HL-60 (cell line): Measurements from ENCODE around the gene NDUFV1.
A peak's percentile ranks its signal among the peaks of the same experiment; 100 is the strongest.

ENCODE experiments used
- DNase-seq, 2 experiments: peaks; one replicate each; pipeline ENCODE4 v3.0.0-alpha.2; 2010 to 2020; ENCODE audit warnings: low read depth in 1 of 2, low spot score in 1 of 2
- H3K27ac ChIP-seq: fragments of 250-450 bp; sonication (Bioruptor Pico); replicated peaks from 2 replicates; pipeline ENCODE4 v1.5.1; 2020; ENCODE audit warnings: mild to moderate bottlenecking, moderate library complexity
- H3K27me3 ChIP-seq: fragments of 250-450 bp; sonication (Bioruptor Pico); 2 replicates; pipeline ENCODE4 v1.5.1; 2021; ENCODE audit warnings: mild to moderate bottlenecking, moderate library complexity; ENCODE audit not compliant: insufficient read depth, poor library complexity, severe bottlenecking
- H3K4me3 ChIP-seq: replicated peaks from 2 replicates; pipeline ENCODE4 v1.5.1; 2011; ENCODE audit warnings: mild to moderate bottlenecking, control low read depth, low read length; ENCODE audit not compliant: insufficient read depth
- CTCF ChIP-seq: IDR thresholded peaks from one replicate; pipeline ENCODE4 v1.5.1; 2011; ENCODE audit warnings: low read length, control low read depth, inconsistent platforms; ENCODE audit not compliant: insufficient read depth
- GABPA ChIP-seq: IDR thresholded peaks from 2 replicates; pipeline ENCODE4 v1.6.1; 2012; ENCODE audit warnings: low read depth
- POLR2AphosphoS5 ChIP-seq: IDR thresholded peaks from 2 replicates; pipeline ENCODE4 v1.6.1; 2012; ENCODE audit warnings: low read depth
- REST ChIP-seq: IDR thresholded peaks from 2 replicates; pipeline ENCODE4 v1.6.1; 2012; ENCODE audit warnings: low read depth; ENCODE audit not compliant: insufficient replicate concordance
- SPI1 ChIP-seq: IDR thresholded peaks from 2 replicates; pipeline ENCODE4 v1.6.1; 2012; ENCODE audit warnings: low read depth, mild to moderate bottlenecking, borderline replicate concordance

NDUFV1 gene

GRCh38 chr11:67572747-67573419 is 33.9 kb upstream of the NDUFV1 start:
- TF ChIP-seq SPI1 (no peak), REST (no peak), CTCF (peak; percentile 53)
- no peak overlapping the region for H3K4me3 ChIP-seq
- peak in 1 of 2 experiments; percentile 49 for DNase-seq

GRCh38 chr11:67574938-67575337 is 31.8 kb upstream of the NDUFV1 start:
- Histone ChIP-seq H3K27ac (no peak overlapping the region), H3K4me3 (no peak overlapping the region), H3K27me3 (no peaks in the 10 kb centered on the region)
- TF ChIP-seq GABPA = no peak
- no peak for TF ChIP-seq POLR2AphosphoS5
- no peak for TF ChIP-seq CTCF
- TF ChIP-seq SPI1 = no peak
- TF ChIP-seq REST = no peak
- no peak for DNase-seq

More at GRCh38 chr11:67572747-67573419, 33.9 kb upstream of the NDUFV1 start:
- H3K27me3 ChIP-seq = no peaks in the 10 kb centered on the region
- no peak overlapping the region for H3K27ac ChIP-seq

GRCh38 chr11:67576735-67577475 is 29.8 kb upstream of the NDUFV1 start:
- no peak for DNase-seq
- Histone ChIP-seq H3K27me3 (no peaks in the 10 kb centered on the region), H3K27ac (no peak overlapping the region), H3K4me3 (no peak overlapping the region)
- TF ChIP-seq CTCF = no peak
- no peak for TF ChIP-seq GABPA
